Testis (tissue), 3 donors: ENCODE results near the gene RPE. TPM values are rescaled to one million over a fixed set of nuclear protein-coding genes. Genes with fewer than 3 reads are reported as not detected.

Experiments used
- DNase-seq: peaks from one replicate; pipeline ENCODE4 v3.0.0-alpha.2; 2019
- H3K27ac ChIP-seq, 2 donors: fragments of 200-600 bp; sonication (generic); one replicate each; pipeline ENCODE4 v1.5.1; 2019
- H3K27me3 ChIP-seq: fragments of 200-600 bp; sonication (generic); one replicate; pipeline ENCODE4 v1.5.1; 2019
- H3K36me3 ChIP-seq: fragments of 200-600 bp; sonication (generic); one replicate; pipeline ENCODE4 v1.5.1; 2017; ENCODE audit warnings: low read depth; ENCODE audit errors: missing control alignments
- H3K4me1 ChIP-seq: fragments of 200-600 bp; sonication (generic); one replicate; pipeline ENCODE4 v1.5.1; 2019
- H3K4me3 ChIP-seq, 2 donors: fragments of 200-600 bp; sonication (generic); one replicate each; pipeline ENCODE4 v1.5.1; 2017 to 2019
- H3K9me3 ChIP-seq: fragments of 200-600 bp; sonication (generic); one replicate; pipeline ENCODE4 v1.5.1; 2017
- CTCF ChIP-seq, 3 experiments: fragments of 450-650 bp in 2 of 3; fragments of 200-600 bp in 1 of 3; sonication (generic) in 1 of 3; IDR thresholded peaks; one replicate each; pipeline ENCODE4 v1.5.1; 2016 to 2019; ENCODE audit warnings: antibody characterized with exemption in 3 of 3, mild to moderate bottlenecking in 2 of 3, moderate library complexity in 1 of 3
- POLR2A ChIP-seq: fragments of 450-650 bp; IDR thresholded peaks from one replicate; pipeline ENCODE4 v1.6.1; 2017; ENCODE audit warnings: antibody characterized with exemption, mild to moderate bottlenecking, moderate library complexity
- WGBS, 2 donors: methylation state at CpG; one replicate each; pipeline ENCODE4 v1.1.5; 2018; 5-methylcytosine and 5-hydroxymethylcytosine counted together
- intact Hi-C: fragments of 100-400 bp; cut with DNase I; formaldehyde crosslinking; loops from one replicate; pipeline ENCODE4 v1.15.1; 2023; ENCODE audit warnings: low total_unique reads
- polyA plus RNA-seq: library from polyadenylated mRNA; stranded (reverse); fragments of 350-450 nt; fragmentation: Illumina TruSeq; extraction: RNeasy Lipid Tissue Mini Kit (QIAGEN cat#74804); gene quantifications from one replicate; pipeline ENCODE4 v1.2.3, GENCODE V29; 2014; ENCODE audit warnings: low read depth, low replicate concordance; ENCODE audit not compliant: insufficient read depth
- total RNA-seq, 2 donors: library from RNA; depleted of rRNA; stranded (reverse); fragments of >200 nt; gene quantifications; one replicate each; pipeline ENCODE4 v1.2.3, GENCODE V29; 2016

Gene RPE
- total and polyA plus RNA-seq, 3 donors from 2014 or later = 26.9 to 58.7 (median 35.9) TPM

- intact Hi-C loops = no loop called here
- no peaks in the 10 kb centered on the region for H3K36me3 ChIP-seq
- peak; percentile 73 for DNase-seq
- H3K27ac ChIP-seq = no peak overlapping the region
- H3K9me3 ChIP-seq = no peaks in the 10 kb centered on the region
- no peaks in the 10 kb centered on the region for H3K27me3 ChIP-seq
- WGBS, 2 donors = 45 to 47% methylated on average over 4 of the region's 4 CpGs
- TF ChIP-seq POLR2A = no peak
- peak; percentile 34 to 57 (median 51) for TF ChIP-seq CTCF (IDR thresholded peaks at IDR 0.05)
- no peak overlapping the region for H3K4me3 ChIP-seq
- H3K4me1 ChIP-seq = no peaks in the 10 kb centered on the region
Observed at GRCh38 chr2:209960676-209961630, 41.5 kb upstream of the RPE start.

DNA sequence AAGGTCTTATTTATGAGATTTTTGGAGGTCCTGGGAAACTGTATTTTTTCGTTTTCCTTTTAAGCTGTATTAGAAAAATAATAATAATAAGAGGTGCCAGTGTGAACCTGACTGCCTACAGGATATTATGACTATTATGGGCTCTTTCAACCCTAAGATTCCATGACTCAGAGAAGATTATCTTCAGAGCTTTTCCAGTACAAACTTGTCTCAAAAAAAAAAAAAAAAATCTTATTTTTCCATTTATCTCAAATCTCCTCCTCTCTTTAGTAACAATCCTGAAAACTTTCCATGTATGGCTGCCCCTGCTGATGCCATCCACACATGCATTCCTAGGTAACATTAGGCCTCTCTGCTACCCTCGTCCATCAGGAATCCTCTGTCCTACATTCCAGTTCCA, 36.7 kb upstream of the RPE start:
- Histone ChIP-seq H3K9me3 (no peaks in the 10 kb centered on the region), H3K27me3 (no peaks in the 10 kb centered on the region), H3K4me3 (no peak overlapping the region), H3K4me1 (no peaks in the 10 kb centered on the region), H3K27ac (no peak overlapping the region), H3K36me3 (no peaks in the 10 kb centered on the region)
- TF ChIP-seq POLR2A (no peak), CTCF (IDR thresholded peaks at IDR 0.05) (no peak)
- DNase-seq = no peak
- 85 to 92% methylated on average over 2 of the region's 2 CpGs for WGBS, 2 donors
- intact Hi-C loops = no loop called here

- H3K4me1 ChIP-seq = no peaks in the 10 kb centered on the region
- no peaks in the 10 kb centered on the region for H3K9me3 ChIP-seq
- no peaks in the 10 kb centered on the region for H3K36me3 ChIP-seq
- WGBS, 2 donors = 85 to 89% methylated on average over 4 of the region's 4 CpGs
- TF ChIP-seq CTCF (IDR thresholded peaks at IDR 0.05) (no peak), POLR2A (no peak)
- no peak for DNase-seq
- no peak overlapping the region for H3K4me3 ChIP-seq
- intact Hi-C loops = loop anchor here (10.0 kb wide), 1 partner anchor 225 kb away; no protein-coding TSS in a partner anchor
- H3K27me3 ChIP-seq = no peaks in the 10 kb centered on the region
- no peak overlapping the region for H3K27ac ChIP-seq
Observed at GRCh38 chr2:209969692-209970091, 32.7 kb upstream of the RPE start.

DNA sequence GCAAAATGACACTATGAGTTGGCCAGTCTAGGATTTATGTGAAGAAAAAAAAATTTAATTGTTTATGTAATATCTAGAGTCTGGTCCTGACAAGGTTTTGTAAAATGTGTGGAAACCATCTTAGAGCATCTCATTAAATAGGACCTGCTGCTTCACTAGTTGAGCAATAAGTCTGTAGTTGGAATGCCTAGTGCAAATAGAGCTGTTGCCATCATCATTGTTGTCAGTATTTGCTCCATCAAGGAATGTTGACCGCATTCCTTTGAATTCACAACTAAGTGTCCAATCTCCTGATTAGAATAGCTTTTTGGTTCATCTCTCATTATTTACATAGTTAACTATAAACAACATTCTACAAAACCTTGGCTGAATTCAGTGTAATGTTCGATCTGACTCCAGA, 32.2 kb upstream of the RPE start:
- H3K27ac ChIP-seq = no peak overlapping the region
- H3K4me1 ChIP-seq = no peaks in the 10 kb centered on the region
- no peak overlapping the region for H3K4me3 ChIP-seq
- WGBS, 2 donors = 85 to 89% methylated on average over 2 of the region's 2 CpGs
- TF ChIP-seq POLR2A = no peak
- TF ChIP-seq CTCF (IDR thresholded peaks at IDR 0.05) = no peak
- H3K27me3 ChIP-seq = no peaks in the 10 kb centered on the region
- intact Hi-C loops = loop anchor here (10.0 kb wide), 1 partner anchor 225 kb away; no protein-coding TSS in a partner anchor
- no peak for DNase-seq
- no peaks in the 10 kb centered on the region for H3K36me3 ChIP-seq
- H3K9me3 ChIP-seq = no peaks in the 10 kb centered on the region
